HFF-Myc (cell line): Measurements from ENCODE around the gene CDON.

Experiments used
- DNase-seq: peaks from one replicate; pipeline ENCODE4 v3.0.0-alpha.2; 2011; ENCODE audit warnings: low read depth; ENCODE audit errors: extremely low read depth
- H3K4me3 ChIP-seq: replicated peaks from 2 replicates; pipeline ENCODE4 v1.5.1; 2011; ENCODE audit warnings: low read depth, mild to moderate bottlenecking, control low read depth, low read length
- TF ChIP-seq, protein P1 (sequence below): IDR thresholded peaks from 2 replicates; pipeline ENCODE4 v1.5.1; 2012; ENCODE audit warnings: mild to moderate bottlenecking, low read depth, low read length, control low read depth; ENCODE audit errors: missing control alignments

The CDON gene

DNA sequence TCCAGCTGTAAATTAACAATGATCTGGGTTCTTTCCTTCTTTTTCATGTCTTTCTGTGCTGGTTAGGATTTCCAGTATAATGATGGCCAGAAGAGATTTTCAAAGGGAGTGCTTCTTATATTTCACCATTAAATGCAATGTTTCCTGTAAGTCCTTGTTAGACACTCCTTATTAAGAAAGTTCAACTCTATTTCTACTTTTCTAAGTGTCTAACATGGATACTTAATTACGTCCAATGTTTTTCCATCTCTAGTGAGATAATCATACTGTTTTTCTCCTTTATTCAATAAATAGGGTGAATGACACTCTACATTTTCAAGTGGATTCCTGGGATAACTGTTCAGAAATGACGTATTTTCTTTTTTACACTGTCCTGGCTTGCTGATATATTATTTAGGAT, 49.8 kb downstream of the CDON start:
- no peak for DNase-seq
- TF ChIP-seq, protein P1, sequence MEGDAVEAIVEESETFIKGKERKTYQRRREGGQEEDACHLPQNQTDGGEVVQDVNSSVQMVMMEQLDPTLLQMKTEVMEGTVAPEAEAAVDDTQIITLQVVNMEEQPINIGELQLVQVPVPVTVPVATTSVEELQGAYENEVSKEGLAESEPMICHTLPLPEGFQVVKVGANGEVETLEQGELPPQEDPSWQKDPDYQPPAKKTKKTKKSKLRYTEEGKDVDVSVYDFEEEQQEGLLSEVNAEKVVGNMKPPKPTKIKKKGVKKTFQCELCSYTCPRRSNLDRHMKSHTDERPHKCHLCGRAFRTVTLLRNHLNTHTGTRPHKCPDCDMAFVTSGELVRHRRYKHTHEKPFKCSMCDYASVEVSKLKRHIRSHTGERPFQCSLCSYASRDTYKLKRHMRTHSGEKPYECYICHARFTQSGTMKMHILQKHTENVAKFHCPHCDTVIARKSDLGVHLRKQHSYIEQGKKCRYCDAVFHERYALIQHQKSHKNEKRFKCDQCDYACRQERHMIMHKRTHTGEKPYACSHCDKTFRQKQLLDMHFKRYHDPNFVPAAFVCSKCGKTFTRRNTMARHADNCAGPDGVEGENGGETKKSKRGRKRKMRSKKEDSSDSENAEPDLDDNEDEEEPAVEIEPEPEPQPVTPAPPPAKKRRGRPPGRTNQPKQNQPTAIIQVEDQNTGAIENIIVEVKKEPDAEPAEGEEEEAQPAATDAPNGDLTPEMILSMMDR = no peak
- H3K4me3 ChIP-seq = no peak overlapping the region

DNA sequence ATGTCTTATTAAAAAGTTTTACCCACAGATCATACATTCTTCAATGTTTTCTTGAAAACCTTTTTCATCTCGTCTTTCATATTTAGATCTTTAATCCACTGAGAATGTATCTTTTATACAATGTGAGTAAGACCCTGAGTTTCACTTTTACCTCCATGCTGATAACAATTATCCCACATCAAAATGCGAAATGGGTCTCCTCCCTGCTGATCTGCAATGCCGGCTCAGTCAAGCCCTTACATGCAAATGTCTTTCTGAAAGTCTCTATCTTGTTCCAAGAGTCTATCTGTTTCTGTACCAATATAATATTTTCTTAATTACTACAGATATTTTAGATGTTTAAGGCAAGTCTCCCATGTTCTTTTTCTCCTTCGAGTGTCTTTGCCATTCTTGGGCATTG, 50.9 kb downstream of the CDON start:
- DNase-seq = no peak
- TF ChIP-seq, protein P1 = no peak
- H3K4me3 ChIP-seq = no peak overlapping the region

DNA sequence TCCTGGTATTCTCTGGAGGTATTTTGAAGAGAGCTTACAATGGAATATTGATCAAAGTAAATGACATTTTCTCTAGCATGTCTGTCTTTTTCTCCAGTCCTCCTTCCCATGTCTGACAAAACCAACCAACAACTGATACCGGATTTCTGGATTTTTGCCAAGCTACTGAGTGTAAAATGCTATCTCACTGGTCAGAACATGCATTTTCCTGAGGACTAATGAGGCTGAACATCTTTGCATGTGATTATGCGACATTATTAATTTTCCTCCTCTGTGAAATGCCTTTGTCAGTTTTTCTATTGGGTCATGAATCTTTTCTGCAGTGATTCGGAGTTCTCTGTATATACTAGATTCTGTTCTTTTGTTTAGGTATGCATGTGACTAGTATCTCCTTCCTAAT, 51.4 kb downstream of the CDON start:
- TF ChIP-seq, protein P1 = no peak
- DNase-seq = no peak
- no peak overlapping the region for H3K4me3 ChIP-seq

DNA sequence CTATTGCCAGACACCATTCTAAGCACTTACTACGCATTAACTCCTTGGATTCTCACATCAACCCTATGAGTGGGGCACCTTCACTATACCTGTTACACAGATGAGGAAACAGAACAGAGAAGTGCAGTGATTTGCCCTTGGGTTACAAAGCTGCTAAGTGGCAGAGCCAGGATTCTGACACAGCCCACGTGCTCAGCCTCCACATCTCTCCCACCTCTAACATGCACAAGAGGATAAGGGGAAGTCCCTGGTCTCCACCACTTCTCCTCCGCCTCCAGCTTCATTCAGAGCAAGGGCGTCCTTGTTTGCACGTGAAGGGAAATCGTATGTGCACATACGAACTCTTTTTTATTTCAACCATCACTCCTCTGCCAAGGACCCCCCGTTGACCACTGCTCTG, 53.7 kb downstream of the CDON start:
- TF ChIP-seq, protein P1 = no peak

DNA sequence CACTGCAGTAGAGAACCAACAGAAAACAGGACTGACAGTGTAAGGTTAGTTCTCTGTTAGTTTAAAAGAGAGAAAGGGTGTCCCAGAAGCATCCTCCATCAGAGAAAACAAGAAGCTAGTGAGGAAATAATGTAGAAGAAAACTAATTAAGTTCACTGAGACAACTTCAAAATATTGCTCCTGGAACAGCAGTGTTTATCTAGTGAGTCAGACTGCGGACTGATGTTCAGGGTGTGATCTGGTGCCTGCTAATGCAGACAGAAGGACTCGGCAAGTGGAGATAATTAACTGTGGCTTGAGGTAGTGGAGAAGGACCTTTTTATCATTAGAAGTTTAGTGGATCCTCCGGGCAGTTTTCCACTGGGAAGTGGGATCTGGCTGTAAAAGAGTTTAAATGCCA, 55.4 kb downstream of the CDON start:
- TF ChIP-seq, protein P1 = no peak
- no peak overlapping the region for H3K4me3 ChIP-seq
- no peak for DNase-seq

More for the DNA sequence above, 53.7 kb downstream of the CDON start:
- no peak overlapping the region for H3K4me3 ChIP-seq
- DNase-seq = no peak

DNA sequence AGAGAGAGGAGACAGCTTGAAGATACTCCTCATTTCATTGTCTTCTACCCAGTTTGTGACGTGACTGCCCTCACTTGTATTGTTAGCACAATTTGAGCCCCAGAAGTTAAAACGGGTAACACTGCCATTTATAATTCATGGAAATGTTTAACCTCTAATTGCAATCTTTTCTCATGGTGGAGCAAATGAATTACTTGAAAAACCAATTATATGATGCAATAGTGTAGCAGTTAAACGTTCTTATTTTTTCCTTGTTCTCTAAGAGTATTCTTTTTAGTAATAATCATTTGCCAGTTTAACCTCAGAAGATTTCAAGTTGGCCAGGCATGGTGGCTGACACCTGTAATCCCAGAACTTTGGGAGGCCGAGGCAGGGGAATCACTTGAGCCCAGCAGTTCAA, 56.6 kb downstream of the CDON start:
- no peak overlapping the region for H3K4me3 ChIP-seq
- DNase-seq = no peak
- TF ChIP-seq, protein P1 = no peak

DNA sequence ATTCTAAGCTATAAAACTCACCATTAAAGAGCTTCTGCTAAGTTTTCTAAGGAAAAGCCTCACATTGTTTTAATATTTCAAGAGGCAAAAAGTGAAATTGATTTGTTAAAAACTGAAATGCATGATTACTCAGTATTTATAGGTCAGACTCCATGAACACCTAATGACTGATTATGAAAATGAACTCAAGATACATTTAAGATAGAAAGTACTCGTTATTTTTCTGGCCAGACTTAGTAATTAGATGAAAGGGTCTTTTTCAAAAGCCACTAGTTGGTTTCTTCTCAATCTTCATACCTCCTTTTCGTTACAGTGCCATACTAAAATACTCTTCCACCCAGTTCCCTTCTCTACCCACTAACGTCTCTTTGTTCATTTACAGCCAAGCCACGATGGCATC, 60.5 kb downstream of the CDON start:
- no peak overlapping the region for H3K4me3 ChIP-seq
- TF ChIP-seq, protein P1 = no peak
- DNase-seq = no peak
